GM10266 (cell line): ENCODE measurements around the gene GLT8D2.
"Not testable (repeated sequence)": the region's sequence is repeated elsewhere in the genome, so short reads cannot be mapped to it uniquely, and the experiment has no call there.

Source experiments
- DNase-seq: peaks from one replicate; pipeline ENCODE4 v3.0.0; 2012; ENCODE audit errors: extremely low spot score
- CTCF ChIP-seq: IDR thresholded peaks from 2 replicates; pipeline ENCODE4 v1.5.1; 2012; ENCODE audit warnings: mild to moderate bottlenecking, low read depth; ENCODE audit not compliant: control insufficient read depth, insufficient read depth; ENCODE audit errors: missing control alignments

GLT8D2 gene

GRCh38 chr12:104050436-104050835 lies 449 bp upstream of the GLT8D2 start:
- no peak for DNase-seq
- TF ChIP-seq CTCF = no peak

GRCh38 chr12:104049278-104049902 lies 597 bp downstream of the GLT8D2 start:
- no peak for DNase-seq
- no peak for TF ChIP-seq CTCF

- TF ChIP-seq CTCF = no peak
- DNase-seq = no peak
Measured at GRCh38 chr12:104048811-104049210, 1.2 kb downstream of the GLT8D2 start.

- DNase-seq = no peak
- TF ChIP-seq CTCF = no peak
Measured at GRCh38 chr12:104048162-104048561, 1.8 kb downstream of the GLT8D2 start.

- TF ChIP-seq CTCF = no peak
- no peak for DNase-seq
Measured at GRCh38 chr12:104046306-104046705, 3.7 kb downstream of the GLT8D2 start.

- no peak for DNase-seq
- TF ChIP-seq CTCF = no peak
Measured at GRCh38 chr12:104044158-104044557, 5.8 kb downstream of the GLT8D2 start.

- no peak for DNase-seq
- TF ChIP-seq CTCF = no peak
Measured at GRCh38 chr12:104042580-104042979, 7.4 kb downstream of the GLT8D2 start.

- not testable (repeated sequence) for DNase-seq
Measured at GRCh38 chr12:104039769-104040168, 10.2 kb downstream of the GLT8D2 start.

GRCh38 chr12:104036143-104036542 lies 13.8 kb downstream of the GLT8D2 start:
- not testable (repeated sequence) for DNase-seq

GRCh38 chr12:104030596-104030995 lies 19.4 kb downstream of the GLT8D2 start:
- not testable (repeated sequence) for DNase-seq
